RKO (cell line): ENCODE data around the gene CTAGE9.
A peak's percentile ranks its signal among the peaks of the same experiment; 100 is the strongest.
"Not testable (repeated sequence)": the region's sequence is repeated elsewhere in the genome, so short reads cannot be mapped to it uniquely, and the experiment has no call there.

Experiments used
- DNase-seq: peaks from one replicate; pipeline ENCODE4 v3.0.0-alpha.2; 2016; ENCODE audit warnings: low spot score

CTAGE9 gene

GRCh38 chr6:131729550-131729949, 18.7 kb upstream of the CTAGE9 start:
- DNase-seq = no peak

DNA sequence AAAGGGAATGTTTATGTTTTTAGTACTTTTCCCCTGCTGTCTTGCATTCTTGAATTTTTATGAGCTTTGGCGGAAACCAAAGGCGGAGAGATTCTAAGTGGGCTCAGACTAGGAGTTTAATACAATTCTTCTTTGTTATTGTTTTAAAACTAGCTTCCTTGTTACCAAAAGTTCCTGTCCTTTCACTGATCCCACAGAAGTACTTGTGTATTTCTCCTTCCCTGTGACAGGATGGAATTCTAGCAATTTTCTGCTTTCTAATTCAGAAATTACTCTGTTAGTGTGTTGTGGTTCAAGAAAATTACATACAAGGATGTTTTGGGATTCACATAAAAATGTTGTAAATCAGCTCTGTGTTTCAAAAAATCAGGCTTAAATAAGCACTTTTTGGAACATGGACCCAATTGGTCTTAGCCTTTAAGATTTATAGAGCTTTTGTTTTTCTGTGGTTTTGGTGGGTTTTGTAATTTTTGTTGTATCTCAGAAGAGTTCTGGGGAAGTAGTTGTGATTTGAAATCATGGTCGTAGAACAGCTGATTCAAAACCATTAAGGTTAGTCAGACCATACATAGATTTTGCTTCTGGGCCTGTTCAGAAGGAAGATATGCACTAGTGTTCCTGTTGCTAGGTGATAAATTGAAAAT, 17.6 kb upstream of the CTAGE9 start:
- no peak for DNase-seq

DNA sequence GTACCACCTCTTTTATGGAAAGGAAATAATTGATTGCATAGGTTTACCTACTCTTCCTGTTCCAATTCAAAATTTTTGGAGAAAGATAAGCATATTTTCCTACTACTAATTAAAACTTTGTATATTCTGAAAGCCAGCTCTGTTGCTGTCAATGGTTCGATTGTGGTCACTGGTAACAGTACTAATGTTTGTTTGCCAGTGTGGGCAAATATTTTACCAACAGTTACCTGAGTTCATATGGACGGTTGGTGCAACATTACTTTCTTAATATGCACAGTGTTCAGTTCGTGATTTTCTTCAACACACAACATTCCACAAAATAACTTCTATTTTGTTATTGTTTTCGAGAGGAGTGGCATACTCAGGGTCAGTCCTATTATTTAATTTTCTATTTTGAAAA, 17.1 kb upstream of the CTAGE9 start:
- no peak for DNase-seq

DNA sequence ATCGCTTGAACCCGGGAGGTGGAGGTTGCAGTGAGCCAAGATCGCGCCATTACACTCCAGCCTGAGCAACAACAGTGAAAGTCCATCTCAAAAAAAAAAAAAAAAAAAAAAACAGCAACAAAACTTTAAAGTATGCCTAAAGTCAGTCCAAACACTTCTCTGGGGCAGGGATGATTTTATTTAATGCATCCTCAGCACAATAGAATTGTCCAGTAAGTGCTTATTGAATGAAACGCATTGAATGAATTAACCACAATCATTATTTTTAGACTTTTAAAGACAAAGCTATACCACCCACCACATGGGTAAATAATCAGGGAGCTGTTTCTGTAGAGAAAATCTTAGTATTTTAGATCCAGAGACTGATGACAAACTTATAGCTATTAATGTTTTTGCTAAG, 16.6 kb upstream of the CTAGE9 start:
- no peak for DNase-seq

- DNase-seq = no peak
Measured at GRCh38 chr6:131724114-131724513, 13.3 kb upstream of the CTAGE9 start.

- no peak for DNase-seq
Measured at GRCh38 chr6:131721161-131721560, 10.3 kb upstream of the CTAGE9 start.

DNA sequence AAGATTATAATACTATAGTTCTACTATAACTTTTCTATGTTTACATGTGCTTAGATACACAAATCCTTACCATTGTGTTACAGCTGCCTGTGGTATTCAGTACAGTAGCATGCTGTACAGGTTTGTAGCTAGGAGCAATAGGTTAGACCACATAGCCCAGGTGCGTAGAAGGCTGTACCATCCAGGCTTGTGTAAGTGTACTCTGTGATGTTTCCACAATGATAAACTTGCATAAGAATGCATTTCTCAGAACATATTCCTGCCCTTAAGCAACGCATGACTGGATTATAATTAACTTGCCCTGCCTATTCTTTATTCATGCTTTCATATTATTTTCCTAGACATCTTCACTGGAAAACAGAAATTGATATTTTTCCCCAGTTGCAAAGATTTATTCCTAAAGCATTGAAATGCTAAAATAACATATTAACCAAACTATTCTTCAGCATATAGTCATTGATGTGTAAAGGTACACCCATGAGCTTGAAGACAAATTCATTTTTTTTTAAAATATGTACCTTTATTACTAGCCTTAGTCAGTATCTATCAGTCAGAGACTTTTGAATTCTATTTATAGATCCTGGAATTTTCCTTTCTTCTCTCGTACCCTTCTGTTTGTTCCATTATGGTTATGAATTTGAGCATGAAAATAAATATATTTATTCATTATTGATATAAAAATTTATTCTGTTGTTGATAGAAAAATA, 7.2 kb upstream of the CTAGE9 start:
- no peak for DNase-seq

GRCh38 chr6:131715567-131715966, 4.8 kb upstream of the CTAGE9 start:
- DNase-seq = not testable (repeated sequence)

DNA sequence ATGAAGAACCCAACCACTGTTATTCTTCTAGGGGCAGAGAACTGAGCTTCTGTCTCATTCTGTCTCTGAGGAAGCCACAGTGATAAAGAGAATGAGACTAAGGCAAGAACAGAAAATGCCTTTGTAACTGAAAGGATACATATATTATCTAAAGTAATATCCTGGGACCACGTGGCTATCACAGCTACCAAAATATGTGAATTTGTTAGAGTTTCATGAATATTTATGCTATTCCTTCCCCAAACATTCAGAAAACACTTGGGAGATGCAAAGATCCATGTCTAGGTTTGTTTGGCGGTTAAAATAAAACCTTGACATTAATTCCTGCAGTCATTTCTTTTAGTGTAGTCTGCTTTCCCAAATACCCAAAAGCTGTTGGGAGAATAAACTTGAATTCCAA, 6.9 kb downstream of the CTAGE9 start:
- DNase-seq = not testable (repeated sequence)

DNA sequence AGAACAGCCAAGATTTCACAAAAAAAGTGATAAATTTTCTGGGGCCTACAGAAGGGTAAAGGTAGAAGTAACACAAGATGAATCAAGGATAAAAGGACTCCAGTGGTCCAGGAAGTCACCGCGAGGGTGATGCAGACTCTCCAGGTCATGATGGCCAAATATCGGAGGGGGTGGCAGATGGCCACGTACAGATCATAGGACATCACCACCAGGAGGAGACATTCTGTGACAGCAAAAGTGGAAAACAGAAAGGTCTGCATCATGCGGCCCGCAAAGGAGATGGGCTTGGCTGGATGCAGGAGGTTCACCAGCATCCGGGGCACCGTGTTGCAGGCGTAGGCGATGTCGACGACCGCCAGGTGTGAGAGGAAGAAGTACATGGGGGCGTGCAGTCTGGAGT, 10.0 kb downstream of the CTAGE9 start:
- not testable (repeated sequence) for DNase-seq

DNA sequence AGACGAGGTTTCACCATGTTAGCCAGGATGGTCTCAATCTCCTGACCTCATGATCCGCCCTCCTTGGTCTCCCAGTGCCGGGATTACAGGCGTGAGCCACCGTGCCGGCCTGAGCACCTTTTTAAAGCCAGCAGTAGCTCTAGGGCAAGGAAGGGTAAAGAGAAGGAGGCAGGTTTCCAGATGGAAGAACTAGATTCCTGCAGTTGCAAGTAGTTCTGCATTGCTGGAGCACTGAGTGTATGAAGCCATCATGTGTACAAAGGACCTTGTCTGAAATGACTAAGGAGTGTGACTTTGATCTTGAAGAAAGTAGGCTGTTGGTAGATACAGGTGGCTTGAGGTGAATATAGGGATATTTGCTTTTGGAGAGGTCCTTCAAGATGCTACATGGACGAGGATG, 13.9 kb downstream of the CTAGE9 start:
- no peak for DNase-seq

GRCh38 chr6:131694832-131695426, 15.9 kb downstream of the CTAGE9 start:
- peak; percentile 68 for DNase-seq

DNA sequence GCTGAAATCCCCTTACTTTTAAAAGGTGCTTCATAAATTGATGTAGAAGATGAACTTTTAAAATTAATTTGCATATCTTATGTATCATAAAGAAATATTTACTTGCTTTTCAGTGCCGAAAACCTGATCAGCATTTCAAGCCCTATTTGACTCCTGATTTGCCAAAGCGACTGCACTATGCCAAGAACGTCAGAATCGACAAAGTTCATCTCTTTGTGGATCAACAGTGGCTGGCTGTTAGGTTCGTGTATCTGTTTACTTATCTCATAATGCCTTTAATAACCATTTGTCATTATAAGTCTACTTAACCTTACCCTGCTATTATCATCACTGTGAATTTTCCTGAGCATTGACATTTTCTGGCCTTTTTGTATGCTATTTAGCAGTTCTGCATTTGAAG, 17.4 kb downstream of the CTAGE9 start:
- no peak for DNase-seq

DNA sequence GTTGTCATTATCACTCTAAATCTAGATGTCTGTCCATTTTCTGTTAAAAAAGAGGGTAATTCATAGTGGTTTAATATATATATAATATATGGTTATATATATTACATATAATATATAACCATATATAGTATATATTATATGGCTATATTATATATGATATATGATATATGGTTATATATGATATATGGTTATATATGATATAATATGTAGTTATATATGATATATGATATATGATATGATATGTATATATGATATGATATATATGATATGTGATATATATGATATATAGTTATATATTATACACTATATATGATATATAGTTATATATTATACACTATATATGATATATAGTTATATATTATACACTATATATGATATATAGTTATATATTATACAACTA, 18.2 kb downstream of the CTAGE9 start:
- DNase-seq = no peak

DNA sequence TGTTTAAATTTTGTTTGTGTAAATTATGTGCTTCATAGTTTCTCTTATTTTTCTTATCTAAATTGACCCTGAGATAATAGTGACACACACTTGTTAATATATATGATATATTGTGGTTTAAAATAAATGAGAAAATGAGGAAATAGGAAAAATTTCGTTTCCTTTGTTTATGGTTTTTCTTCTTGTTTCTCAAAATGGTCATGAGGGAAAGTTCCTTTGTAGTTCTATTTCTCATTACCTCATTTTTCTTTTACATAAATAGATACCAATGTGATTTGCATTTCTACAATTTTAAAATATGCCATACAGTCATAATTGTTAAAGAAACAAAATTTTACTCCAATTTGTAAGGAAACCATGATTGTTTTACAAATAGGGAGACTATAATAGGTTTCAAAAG, 18.8 kb downstream of the CTAGE9 start:
- DNase-seq = no peak

GRCh38 chr6:131688286-131688685, 22.5 kb downstream of the CTAGE9 start:
- no peak for DNase-seq

DNA sequence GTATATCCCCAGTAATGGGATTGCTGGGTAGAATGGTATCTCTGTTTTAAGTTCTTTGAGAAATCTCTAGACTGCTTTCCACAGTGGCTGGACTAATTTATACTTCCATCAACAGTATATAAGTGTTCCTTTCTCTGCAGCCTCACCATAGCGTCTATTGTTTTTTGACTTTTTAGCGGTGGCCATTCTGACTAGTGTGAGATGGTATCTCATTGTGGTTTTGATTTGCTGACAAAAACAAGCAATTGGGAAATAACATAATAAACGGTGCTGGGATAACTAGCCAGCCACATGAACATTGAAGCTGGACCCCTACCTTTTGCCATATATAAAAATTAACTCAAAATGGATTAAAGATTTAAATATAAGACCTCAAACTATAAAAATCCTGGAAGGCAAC, 23.8 kb downstream of the CTAGE9 start:
- no peak for DNase-seq

GRCh38 chr6:131685266-131685780, 25.5 kb downstream of the CTAGE9 start:
- no peak for DNase-seq

- no peak for DNase-seq
Measured at GRCh38 chr6:131683479-131683878, 27.3 kb downstream of the CTAGE9 start.

DNA sequence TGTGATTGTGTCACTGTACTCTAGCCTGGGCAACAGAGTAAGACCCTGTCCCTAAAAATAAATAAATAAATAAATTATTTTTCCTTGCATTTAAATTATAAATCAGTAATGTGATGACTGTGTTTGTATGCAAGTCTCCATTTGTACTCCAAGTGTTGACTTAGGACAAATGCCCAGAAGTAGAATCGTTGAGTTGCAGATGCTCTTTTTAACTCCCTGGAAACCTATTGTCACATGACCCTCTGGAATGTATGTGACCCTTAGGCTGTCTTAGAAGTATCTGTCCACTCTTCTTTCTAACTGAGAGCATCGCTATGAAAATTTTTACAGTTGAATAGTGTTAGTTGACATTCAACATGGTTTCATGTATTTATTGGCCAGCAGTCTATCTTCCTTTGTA, 28.4 kb downstream of the CTAGE9 start:
- no peak for DNase-seq

DNA sequence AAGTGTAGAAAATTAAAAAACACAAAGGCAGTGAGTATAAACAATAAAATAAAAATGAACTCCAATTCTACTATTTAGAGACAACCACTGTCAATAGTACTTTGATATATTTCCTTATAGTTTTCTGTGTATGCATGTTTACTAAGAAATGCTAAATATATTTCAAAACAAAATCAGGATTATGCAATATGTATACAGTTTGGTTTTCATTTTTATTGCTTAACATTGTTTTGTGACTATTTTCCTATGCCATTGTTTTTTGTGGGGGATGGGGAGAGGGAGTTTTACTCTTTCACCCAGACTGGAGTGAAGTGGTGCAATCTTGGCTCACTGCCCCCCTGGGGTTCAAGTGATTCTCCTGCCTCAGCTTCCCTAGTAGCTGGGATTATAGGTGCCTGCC, 29.2 kb downstream of the CTAGE9 start:
- no peak for DNase-seq

DNA sequence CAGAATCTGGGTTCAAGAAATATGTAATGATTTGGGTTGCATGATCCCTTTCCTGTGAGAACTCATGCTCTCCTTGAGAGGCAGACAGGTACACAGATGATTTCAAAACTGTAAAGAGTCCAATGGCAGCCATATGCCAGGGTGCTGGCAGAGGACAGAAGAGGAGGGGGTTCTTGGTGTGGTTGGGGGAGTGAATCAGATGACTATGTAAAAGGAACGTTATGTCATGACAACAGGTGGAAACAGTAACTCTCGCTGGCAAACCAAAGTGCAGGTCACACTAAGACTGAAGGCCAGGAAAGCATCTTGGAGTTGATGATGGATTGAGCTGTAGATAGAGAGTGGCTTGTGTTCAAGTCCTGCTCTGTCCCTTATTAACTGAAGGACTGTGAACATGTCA, 29.9 kb downstream of the CTAGE9 start:
- no peak for DNase-seq

- DNase-seq = no peak
Measured at GRCh38 chr6:131678442-131678841, 32.4 kb downstream of the CTAGE9 start.
